CD4-positive, alpha-beta T cell treated with Interferon gamma for 1 hour (primary cell): ENCODE results near the gene ZC3H4.
"Not testable (repeated sequence)": the region's sequence is repeated elsewhere in the genome, so short reads cannot be mapped to it uniquely, and the experiment has no call there.

Source experiments
- DNase-seq: peaks from one replicate; pipeline ENCODE4 v3.0.0-alpha.2; 2020

ZC3H4 gene

GRCh38 chr19:47107202-47107952, 6.2 kb downstream of the ZC3H4 start:
- peak; percentile 16 for DNase-seq

- no peak for DNase-seq
These were observed 6.8 kb downstream of the ZC3H4 start for GRCh38 chr19:47106821-47107201.

GRCh38 chr19:47105874-47106273, 7.7 kb downstream of the ZC3H4 start:
- no peak for DNase-seq

- DNase-seq, result no peak
These were observed 8.9 kb downstream of the ZC3H4 start for GRCh38 chr19:47104680-47105079.

GRCh38 chr19:47102346-47103060, 11.1 kb downstream of the ZC3H4 start:
- no peak for DNase-seq

GRCh38 chr19:47101116-47101515, 12.5 kb downstream of the ZC3H4 start:
- DNase-seq, result not testable (repeated sequence)

- DNase-seq, result no peak
These were observed 13.3 kb downstream of the ZC3H4 start for GRCh38 chr19:47100290-47100689.

- no peak for DNase-seq
These were observed 14.0 kb downstream of the ZC3H4 start for GRCh38 chr19:47099576-47100050.

GRCh38 chr19:47098608-47099007, 15.0 kb downstream of the ZC3H4 start:
- no peak for DNase-seq

GRCh38 chr19:47097396-47098201, 16.0 kb downstream of the ZC3H4 start:
- DNase-seq, result no peak

GRCh38 chr19:47096721-47097120, 16.9 kb downstream of the ZC3H4 start:
- DNase-seq, result no peak

GRCh38 chr19:47096100-47096704, 17.4 kb downstream of the ZC3H4 start:
- no peak for DNase-seq

GRCh38 chr19:47095476-47096099, 18.0 kb downstream of the ZC3H4 start:
- no peak for DNase-seq

- DNase-seq, result peak; percentile 4
These were observed 18.8 kb downstream of the ZC3H4 start for GRCh38 chr19:47094557-47095475.

- no peak for DNase-seq
These were observed 19.7 kb downstream of the ZC3H4 start for GRCh38 chr19:47093841-47094240.

- DNase-seq, result no peak
These were observed 20.3 kb downstream of the ZC3H4 start for GRCh38 chr19:47093254-47093653.

- no peak for DNase-seq
These were observed 23.7 kb downstream of the ZC3H4 start for GRCh38 chr19:47089767-47090350.

- DNase-seq, result no peak
These were observed 27.3 kb downstream of the ZC3H4 start for GRCh38 chr19:47086280-47086679.

- no peak for DNase-seq
These were observed 28.6 kb downstream of the ZC3H4 start for GRCh38 chr19:47084879-47085439.

GRCh38 chr19:47082493-47082892, 31.1 kb downstream of the ZC3H4 start:
- no peak for DNase-seq

- DNase-seq, result no peak
These were observed 32.5 kb downstream of the ZC3H4 start for GRCh38 chr19:47081095-47081494.
